ENCODE results near the gene WDR86. TPM values are rescaled to one million over a fixed set of nuclear protein-coding genes. Genes with fewer than 3 reads are reported as not detected.
A peak's percentile ranks its signal among the peaks of the same experiment; 100 is the strongest.

Gene WDR86
- total RNA-seq, 4 donors from 2014 or later, result 1.4 to 2.4 (median 2.0) TPM; not detected in 1

DNA sequence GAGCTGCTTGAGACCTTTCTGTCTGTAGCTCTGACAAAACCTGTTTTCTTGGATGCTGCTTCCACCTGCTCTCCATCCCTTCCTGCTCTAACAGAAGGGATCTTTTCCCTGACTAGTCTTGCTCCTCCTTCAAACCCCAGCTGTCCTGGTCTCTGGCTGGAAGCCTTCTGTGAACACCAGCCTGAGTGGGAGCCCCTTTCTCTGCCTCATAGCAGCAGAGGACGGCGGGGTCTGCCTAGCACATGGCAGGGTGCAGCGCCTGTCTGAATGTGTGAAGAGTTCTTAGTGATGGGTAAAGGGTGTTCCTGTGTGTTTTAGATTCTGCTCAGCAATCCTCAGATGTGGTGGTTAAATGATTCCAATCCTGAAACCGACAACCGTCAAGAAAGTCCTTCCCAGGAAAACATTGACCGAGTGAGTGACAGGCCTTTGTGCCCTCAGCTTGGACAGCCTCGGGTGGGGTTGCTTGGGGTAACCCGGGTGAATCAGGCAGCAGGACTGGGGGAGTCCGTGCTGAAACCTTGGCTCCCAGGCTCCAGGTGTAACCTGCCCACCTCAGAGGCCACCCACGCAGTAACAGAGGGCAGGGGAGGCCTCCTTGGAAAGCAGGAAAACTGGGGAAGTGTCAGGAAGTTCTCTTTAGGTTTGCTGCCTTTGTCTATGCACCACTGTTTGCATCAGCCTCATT lies 34.2 kb downstream of the WDR86 start:
- WGBS, 2 donors, result 84 to 90% methylated on average over 10 of the region's 10 CpGs
- intact Hi-C loops (cut with DNase I; ENCODE audit: low total_unique reads), result loop anchor here (10.0 kb wide), 1 partner anchor 379 kb away; no protein-coding TSS in a partner anchor
- peak in 1 of 2 donors; percentile 71 for DNase-seq (ENCODE audit: low spot score in 2 of 2)

GRCh38 chr7:151374726-151375125 lies 35.1 kb downstream of the WDR86 start:
- H3K4me3 ChIP-seq (ENCODE audit: low read depth, poor library complexity, severe bottlenecking), result no peak overlapping the region
- intact Hi-C loops (cut with DNase I; ENCODE audit: low total_unique reads), result loop anchor here (10.0 kb wide), 1 partner anchor 380 kb away; no protein-coding TSS in a partner anchor
- TF ChIP-seq, protein P1, sequence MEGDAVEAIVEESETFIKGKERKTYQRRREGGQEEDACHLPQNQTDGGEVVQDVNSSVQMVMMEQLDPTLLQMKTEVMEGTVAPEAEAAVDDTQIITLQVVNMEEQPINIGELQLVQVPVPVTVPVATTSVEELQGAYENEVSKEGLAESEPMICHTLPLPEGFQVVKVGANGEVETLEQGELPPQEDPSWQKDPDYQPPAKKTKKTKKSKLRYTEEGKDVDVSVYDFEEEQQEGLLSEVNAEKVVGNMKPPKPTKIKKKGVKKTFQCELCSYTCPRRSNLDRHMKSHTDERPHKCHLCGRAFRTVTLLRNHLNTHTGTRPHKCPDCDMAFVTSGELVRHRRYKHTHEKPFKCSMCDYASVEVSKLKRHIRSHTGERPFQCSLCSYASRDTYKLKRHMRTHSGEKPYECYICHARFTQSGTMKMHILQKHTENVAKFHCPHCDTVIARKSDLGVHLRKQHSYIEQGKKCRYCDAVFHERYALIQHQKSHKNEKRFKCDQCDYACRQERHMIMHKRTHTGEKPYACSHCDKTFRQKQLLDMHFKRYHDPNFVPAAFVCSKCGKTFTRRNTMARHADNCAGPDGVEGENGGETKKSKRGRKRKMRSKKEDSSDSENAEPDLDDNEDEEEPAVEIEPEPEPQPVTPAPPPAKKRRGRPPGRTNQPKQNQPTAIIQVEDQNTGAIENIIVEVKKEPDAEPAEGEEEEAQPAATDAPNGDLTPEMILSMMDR (IDR thresholded peaks at IDR 0.05), result no peak
- no peak for TF ChIP-seq POLR2A (IDR thresholded peaks at IDR 0.05)
- DNase-seq (ENCODE audit: low spot score in 2 of 2), result peak in 1 of 2 donors; percentile 78
- whole genome bisulfite sequencing, 2 donors, result 87 to 90% methylated on average over 14 to 15 of the region's 15 CpGs

More for the DNA sequence above, 34.2 kb downstream of the WDR86 start:
- no peak overlapping the region for H3K4me3 ChIP-seq (ENCODE audit: low read depth, poor library complexity, severe bottlenecking)
- TF ChIP-seq, protein P1 (IDR thresholded peaks at IDR 0.05), result no peak
- no peak for TF ChIP-seq POLR2A (IDR thresholded peaks at IDR 0.05)

GRCh38 chr7:151374139-151374538 lies 35.7 kb downstream of the WDR86 start:
- peak in 1 of 2 donors; percentile 76 for DNase-seq (ENCODE audit: low spot score in 2 of 2)
- TF ChIP-seq POLR2A (IDR thresholded peaks at IDR 0.05), result no peak
- TF ChIP-seq, protein P1 (IDR thresholded peaks at IDR 0.05), result no peak
- 86 to 87% methylated on average over 9 to 12 of the region's 15 CpGs for WGBS, 2 donors
- intact Hi-C loops (cut with DNase I; ENCODE audit: low total_unique reads), result loop anchor here (10.0 kb wide), 1 partner anchor 381 kb away; no protein-coding TSS in a partner anchor
- H3K4me3 ChIP-seq (ENCODE audit: low read depth, poor library complexity, severe bottlenecking), result no peak overlapping the region

- H3K4me3 ChIP-seq (ENCODE audit: low read depth, poor library complexity, severe bottlenecking), result no peak overlapping the region
- no peak for TF ChIP-seq POLR2A (IDR thresholded peaks at IDR 0.05)
- TF ChIP-seq, protein P1 (IDR thresholded peaks at IDR 0.05), result no peak
- peak in 1 of 2 donors; percentile 83 for DNase-seq (ENCODE audit: low spot score in 2 of 2)
- intact Hi-C loops (cut with DNase I; ENCODE audit: low total_unique reads), result loop anchor here (10.0 kb wide), 1 partner anchor 381 kb away; no protein-coding TSS in a partner anchor
- 82 to 84% methylated on average over 13 of the region's 13 CpGs for WGBS, 2 donors
Observed at GRCh38 chr7:151373599-151373998, 36.2 kb downstream of the WDR86 start.

GRCh38 chr7:151372612-151373265 lies 37.1 kb downstream of the WDR86 start:
- peak in 1 of 2 donors; percentile 53 for DNase-seq (ENCODE audit: low spot score in 2 of 2)
- 93 to 98% methylated on average over 9 to 10 of the region's 10 CpGs for WGBS, 2 donors
- H3K4me3 ChIP-seq (ENCODE audit: low read depth, poor library complexity, severe bottlenecking), result no peak overlapping the region
- intact Hi-C loops (cut with DNase I; ENCODE audit: low total_unique reads), result loop anchor here (10.0 kb wide), 1 partner anchor 382 kb away; no protein-coding TSS in a partner anchor
- no peak for TF ChIP-seq POLR2A (IDR thresholded peaks at IDR 0.05)

DNA sequence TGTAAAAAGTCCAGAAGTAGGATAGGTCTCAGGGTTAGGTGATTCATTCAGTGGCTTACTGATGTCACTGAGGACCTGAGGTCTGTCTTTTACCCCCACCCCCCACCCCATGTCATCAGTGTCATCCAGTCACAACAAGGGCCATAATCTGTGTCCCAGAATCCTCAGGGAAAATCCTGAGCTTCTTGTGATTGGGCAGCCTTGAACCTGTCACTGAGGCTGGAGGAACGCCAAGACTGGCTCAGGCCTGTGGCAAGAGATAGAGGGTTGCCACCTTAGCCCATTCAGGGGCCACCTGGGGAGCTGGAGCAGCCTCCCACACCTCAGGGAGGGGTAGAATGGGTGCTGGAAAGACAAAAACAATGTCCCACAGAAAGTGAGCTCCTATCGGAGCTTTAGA lies 38.6 kb downstream of the WDR86 start:
- TF ChIP-seq POLR2A (IDR thresholded peaks at IDR 0.05), result no peak
- TF ChIP-seq, protein P1 (IDR thresholded peaks at IDR 0.05), result no peak
- intact Hi-C loops (cut with DNase I; ENCODE audit: low total_unique reads), result loop anchor here (10.0 kb wide), 1 partner anchor 384 kb away; no protein-coding TSS in a partner anchor
- DNase-seq (ENCODE audit: low spot score in 2 of 2), result no peak
- no peak overlapping the region for H3K4me3 ChIP-seq (ENCODE audit: low read depth, poor library complexity, severe bottlenecking)
- WGBS, 2 donors, result 92 to 100% methylated on average over 2 of the region's 2 CpGs
